ENCODE measurements around the gene TBRG4.

Gene TBRG4

DNA sequence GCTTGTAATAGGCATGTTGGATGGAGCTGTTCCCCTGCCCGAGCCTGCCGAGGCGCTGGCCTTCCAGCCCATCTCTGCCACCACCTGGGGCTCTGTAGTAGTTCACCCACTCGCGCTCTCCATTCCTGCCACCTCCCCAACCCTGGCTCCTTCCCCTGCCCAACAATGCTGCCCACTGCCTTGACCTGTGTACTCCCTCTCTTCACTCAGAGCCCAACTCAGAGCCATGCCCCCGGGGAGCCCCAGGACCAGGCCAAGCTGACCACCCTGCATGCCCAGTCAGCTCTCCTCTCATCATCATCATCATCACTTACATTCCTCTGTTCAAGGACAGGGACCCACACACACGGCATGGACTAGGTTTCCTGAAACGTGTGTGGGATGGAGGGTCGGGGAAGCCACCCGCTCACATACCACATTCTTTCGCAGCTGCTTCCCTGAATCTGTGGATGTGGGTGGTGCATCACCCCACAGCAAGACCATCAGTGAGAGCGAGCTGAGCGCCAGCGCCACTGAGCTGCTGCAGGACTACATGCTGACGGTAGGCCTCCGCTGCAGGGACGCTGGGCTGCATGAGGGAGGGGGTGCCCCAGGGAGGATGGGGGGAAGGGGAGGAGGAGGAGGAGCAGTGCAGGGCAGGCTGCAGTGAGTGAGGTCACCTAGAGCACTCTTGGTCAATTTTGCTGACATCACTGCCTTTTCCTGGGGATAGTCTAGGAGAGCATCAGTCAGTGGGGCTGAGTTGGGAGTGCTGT is 38.3 kb downstream of the TBRG4 start:
- no peak for DNase-seq

DNA sequence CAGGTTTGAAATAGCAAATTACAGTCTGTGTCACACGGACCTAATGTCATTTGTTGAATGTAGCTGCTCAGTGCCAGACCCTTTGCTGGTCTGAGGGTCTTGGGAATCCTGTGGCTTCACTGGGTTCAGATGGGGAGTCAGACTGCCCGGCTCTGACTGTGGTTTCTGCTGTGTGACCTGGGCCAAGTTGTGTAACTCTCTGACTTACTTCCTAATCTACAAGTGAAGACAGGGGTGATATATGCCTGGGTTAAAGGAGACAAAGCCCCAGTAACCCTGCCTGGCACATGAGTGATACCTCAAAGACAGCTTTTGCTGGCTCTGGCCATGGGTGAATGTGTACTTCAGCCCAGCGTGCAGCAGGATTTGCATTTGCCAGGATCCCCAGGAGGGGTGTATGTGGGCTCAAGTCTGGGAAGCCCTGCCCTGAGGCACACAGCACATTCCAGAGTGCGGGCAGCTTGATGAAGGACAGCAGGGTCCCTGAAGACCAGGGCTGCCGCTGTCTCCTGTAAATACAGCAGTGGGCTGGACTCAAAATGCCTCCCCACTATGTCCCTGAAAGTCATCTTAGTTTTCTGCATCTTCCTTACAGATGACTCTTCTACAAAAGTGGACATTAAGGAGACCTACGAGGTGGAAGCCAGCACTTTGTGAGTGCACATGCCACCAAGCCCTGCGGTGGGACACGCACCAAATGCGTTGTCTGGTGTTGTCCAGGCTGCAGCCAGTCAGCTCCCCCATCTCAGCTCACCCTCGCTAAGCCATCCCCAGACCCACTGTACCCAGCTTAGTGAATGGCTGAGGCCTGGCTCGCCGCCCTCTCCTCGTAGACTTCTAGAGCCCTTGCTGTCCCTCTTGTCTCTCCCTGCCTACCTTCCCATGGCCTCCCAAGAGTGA is 39.1 kb downstream of the TBRG4 start:
- DNase-seq: no peak

DNA sequence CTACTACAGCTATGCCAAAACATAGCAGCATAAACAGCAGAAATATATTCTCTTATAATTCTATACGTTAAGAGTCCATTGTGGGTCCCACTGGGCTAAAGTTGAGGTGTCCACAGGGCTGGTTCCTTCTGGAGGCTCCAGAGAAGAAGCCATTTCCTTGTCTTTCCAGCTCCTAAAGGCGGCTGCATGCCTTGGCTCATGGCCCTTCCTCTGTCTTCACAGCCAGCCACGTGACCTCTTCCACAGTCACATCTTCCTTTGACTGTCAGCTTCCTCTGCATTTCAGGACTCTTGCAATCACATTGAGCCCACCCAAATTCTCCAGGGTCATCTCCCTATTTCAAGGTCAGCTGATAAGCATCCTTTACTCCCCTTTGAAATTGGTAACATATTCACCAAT is 40.0 kb downstream of the TBRG4 start:
- no peak for DNase-seq

DNA sequence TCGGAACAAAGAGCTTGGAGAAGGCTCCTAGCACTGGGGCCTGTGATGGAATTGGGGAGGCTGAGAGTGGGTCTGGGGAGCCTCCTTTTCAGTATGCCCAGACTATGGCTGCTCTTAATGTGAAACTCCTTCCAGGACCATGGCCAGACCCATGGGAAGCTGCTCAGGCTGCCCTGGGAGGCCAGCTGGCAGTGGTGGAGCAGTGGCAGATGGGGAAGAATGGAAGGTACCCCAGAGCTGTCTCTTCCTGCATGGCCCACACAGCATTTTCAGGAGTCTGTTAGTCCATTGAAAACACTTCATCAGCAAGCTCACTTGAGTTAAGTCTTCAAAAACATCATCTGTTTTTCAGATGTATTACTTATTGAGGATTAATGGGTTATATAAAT is 41.2 kb downstream of the TBRG4 start:
- no peak for DNase-seq

DNA sequence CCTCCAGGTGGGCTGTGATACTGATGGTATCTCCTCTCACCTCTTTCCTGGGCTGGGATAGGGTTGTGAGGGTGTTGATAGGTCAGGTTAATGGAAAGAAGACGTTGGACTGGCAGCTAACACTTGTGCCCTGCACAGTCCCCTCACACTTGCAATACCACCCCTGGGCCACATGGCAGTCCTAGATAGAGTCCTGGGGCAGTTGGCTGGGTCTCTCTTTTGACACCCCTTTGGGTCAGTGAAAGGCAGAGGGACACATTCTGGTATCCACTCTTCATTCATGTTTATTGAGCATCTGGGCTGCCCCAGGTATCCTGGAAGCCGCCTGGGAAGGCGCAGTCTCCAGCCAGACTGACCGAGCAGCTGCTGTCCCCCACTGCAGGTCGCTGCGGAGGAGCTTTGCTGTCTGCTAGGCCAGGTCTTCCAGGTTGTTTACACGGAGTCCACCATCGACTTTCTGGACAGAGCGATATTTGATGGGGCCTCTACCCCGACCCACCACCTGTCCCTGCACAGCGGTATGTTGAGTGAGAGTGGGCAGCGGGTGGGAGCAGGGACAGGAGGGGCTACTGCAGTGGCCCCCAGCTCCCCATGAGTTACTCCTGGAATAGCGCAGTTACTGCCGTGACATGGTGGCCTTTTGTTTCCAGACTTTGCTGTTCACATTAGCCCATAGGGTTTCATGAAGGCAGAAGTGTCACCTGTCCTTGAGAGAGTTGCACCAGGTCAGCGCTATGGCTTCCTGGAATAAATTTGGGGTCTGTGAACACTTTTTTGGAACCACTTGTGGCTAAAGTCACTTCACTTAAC is 41.8 kb downstream of the TBRG4 start:
- no peak for DNase-seq

DNA sequence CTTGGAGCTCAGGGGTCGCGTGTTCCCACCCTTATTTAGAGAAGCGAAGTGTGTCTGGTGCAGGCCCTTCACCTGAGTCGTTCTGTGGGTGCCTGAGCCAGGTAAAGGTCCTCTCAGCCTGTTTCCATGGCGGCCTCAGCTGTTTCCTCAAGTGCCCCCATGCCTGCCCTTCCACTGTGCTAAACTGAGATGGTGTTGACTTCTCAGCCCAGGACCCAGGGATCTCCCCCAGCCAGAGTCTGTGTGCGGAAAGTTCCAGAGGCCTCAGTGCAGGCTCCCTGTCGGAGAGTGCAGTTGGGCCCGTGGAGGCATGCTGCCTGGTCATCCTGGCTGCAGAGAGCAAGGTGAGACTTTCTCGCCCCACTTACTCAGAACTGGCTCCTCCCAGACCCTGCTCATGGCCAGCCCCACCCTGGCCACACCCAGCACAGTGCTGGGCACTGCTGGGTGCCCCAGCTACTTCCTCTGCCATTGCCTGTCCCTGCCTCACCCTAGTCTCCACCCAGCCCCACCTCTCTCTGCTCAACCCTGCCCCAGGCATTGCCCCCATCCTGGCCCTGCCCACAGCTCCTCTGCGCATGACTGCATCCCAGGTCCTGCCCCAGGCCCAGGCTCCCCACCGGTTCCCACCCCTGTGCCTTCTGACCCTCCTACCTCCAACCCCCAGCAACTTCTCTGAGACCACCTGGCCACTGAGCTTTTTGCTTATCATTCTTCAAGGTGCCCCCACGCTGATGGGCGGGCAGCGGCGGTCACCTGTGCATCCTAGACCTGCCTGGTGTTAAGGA is 43.1 kb downstream of the TBRG4 start:
- no peak for DNase-seq

DNA sequence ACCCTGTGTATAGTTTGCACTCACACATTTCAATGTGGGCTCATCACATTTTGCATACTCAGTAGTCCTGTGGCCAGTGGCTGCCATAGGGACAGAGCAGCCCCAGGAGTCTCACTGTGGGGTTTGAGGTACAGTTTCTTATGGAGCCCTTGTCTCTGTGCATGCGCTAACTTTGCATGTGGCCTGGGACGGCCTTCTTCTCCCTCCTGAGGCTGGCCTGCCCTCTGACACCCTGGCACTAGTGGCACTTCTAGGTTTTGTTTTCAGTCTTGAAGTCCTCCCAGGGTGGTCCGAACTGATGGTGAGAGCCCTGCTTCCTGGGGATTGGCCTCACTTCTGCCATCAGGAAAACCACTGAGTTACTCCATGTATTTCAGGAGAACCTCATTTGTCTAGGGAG is 43.9 kb downstream of the TBRG4 start:
- DNase-seq: no peak

DNA sequence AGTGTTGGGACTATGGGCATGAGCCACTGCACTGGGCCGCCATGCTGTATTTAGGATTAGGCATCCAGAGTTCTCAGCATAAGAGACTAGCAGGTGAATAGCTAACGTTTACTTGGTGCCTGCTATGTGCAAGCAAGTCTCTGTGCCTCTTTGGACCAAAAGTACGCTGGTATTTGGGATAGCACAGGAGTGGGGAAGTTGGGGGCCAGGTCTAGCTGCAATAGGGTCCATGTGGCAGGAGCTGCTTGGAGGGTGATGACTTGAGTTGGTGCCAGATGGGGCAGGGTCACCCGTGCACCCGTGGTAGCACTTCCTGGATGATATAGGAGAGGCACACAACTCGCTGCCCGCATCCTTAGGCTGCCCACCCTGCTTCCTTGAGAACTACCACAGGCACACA is 45.1 kb downstream of the TBRG4 start:
- no peak for DNase-seq

DNA sequence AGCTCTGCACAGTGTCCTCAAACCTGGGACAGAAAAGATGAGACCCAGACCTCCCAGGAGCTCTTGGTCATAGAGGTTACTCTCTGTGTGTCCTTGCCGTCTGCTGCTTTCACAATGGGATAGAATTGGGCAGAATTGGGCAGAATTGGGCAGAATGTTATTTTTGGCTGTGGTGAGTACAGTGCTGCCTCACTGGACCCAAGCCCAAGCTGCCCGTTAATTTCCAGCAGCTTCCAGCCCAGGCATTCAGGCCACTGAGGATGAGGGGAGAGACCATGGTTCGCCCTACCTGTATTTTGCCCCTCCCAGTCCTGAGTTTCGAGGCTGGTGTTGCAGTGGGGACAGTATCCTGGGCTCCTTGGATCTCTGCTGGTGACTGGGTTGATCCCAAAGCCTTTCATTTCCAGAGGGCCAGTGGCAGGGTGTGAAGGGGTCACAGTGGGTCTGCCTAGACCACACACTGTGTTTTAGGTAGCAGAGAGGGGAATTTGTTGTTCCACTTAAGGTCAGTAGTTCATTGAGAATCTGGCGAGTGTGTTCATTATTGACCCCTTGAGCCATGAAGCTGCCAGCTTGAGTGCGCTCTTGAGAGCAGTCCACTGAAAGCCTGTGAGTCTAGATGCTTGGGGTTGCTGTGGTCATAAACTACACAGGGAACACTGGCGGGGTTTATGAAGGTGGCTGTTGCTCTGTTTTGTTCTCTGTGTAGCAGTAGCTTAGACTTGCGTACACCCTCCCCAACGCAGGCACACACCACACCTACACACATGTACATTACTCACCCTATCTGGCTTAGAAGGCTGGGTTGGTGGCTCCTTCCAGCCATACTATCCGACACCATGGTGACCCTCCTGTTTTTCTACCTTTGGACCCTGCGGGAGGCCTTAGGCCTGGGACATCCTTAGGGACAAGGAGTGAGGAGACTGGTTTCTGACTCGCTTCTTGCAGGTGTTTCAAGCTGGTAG is 46.2 kb downstream of the TBRG4 start:
- no peak for DNase-seq

DNA sequence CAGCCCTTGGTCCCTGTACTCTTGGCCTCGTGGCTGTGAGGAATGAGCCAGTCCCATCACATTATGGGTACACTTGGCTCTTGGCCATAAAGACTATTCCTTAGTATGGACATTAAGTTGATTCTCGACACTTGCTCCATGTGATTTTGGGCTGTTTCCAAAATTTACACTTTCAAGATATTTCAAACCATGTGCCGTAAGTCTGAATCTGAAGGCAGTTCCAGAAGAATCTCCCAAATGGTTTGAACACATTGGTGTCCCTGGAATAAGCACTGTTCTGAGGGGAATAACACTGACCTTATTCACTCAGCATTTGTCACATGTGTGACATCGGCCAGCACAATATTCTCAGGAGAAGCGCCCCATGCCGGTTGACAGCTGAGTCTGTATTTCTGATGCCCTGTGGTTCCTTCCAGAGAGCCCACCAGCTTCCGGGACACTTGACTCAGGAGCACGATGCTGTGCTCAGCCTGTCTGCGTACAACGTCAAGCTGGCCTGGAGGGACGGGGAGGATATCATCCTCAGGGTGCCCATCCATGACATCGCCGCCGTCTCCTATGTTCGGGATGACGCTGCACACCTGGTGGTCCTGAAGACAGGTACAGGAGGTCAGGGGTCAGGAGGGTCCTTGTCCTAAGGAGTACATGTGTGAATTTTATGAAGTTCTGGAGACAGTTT is 47.3 kb downstream of the TBRG4 start:
- DNase-seq: no peak

DNA sequence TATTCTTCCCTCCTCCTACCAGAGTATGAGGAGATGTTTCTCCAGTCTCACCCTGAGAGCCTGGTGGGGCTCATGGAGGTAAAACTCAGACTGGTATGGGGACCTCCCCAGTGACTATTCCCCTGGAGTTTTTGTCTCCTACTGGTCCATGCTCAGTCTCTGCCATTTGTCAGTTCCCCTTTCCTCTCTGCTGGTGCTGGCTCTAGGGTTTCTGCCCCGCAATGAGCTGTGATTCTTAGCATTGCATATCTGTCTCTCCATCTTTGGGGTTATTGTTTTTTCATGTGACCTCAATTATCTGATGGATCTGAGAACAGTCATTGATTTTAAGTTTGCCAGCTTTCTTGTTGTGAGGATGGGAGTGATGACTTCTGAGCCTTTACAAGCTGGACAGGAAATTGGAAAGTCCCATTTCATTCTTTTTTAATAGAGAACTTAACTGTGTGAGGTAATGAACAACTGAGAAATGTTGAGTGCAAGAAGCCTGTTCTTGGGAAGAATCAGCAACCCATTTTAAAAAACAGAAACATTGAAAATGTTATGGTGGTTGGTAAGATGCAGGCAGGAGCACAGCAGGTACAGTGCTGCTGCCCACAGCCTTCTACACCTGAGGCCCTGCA is 49.6 kb downstream of the TBRG4 start:
- DNase-seq: no peak

DNA sequence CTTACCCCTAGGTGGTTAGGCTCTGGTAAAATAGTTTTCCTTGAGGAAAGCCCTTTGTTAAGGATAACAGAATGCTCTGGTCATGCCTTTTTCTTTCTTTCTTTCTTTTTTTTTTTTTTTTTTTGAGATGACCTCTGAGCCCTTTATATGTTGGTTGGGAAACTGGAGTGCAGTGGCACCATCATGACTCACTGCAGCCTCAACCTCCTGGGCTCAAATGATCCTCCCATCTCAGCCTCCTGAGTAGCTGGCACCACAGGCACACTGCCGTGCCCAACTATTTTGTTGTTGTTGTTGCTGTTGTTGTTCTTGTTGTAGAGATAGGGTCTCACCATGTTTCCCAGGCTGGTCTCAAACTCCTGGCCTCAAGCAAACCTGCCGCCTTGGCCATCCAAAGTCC is 50.1 kb downstream of the TBRG4 start:
- DNase-seq: no peak

DNA sequence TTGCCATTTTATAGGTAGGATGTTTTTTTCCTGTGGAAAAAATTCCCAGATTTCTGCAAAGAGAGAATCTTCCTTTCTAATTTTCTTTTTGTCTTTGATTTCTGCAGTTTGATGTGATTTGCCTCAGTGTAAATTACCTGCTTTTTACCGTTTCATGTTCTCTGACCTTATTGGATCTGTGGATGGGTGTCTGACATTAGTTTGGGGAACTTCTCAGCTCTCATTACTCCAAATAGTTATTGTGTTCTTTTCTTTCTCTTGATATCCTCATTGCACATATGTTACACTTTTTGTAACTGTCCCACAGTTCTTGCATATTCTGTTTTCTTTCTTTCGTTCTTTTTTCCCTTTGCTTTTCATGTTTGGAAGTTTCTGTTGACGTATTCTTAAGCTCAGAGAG is 51.2 kb downstream of the TBRG4 start:
- DNase-seq: no peak

DNA sequence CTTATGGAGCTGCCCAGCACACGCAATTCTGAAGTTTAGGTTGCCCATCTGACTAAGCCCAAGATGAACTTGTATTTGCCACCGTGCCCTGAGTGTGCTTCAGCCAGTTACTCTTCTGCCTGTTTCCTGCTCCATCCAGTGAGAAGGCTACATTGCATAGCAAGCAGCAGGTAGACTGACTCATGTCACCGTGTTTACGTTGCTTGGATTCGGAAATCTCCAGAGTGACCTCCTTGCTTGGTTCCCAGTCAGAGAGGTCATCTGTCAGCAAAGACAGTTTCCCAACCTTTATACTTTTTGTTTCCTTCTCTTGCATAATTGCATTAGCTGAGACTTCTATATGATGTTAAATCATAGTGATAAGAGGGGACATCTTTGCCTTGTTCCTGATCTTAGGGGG is 53.6 kb downstream of the TBRG4 start:
- DNase-seq: no peak

DNA sequence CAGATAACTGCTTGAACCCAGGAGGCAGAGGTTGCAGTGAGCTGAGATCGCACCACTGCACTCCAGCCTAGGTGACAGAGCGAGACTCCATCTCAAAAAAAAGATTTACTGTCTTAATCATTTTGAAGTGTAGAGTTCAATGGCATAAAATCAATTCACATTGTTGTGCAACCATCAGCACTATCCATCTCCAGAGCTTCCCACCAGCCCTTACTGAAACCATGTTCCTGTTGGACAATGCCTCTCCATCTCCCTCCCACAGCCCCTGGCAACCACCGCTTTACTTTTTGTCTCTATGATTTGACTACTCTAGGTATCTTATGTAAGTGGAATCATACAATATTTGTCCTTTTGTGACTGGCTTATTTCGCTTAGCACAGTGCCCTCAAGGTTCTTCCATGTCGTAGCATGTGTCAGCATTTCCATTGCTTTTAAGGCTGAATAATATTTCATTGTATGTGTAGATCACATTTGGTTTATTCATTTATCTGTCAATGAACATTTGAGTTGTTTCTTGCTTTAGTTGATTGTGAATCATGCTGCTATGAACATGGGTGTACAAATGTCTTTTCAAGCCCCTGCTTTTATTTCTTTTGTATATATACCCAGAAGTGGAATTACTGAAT is 55.8 kb downstream of the TBRG4 start:
- DNase-seq: no peak

DNA sequence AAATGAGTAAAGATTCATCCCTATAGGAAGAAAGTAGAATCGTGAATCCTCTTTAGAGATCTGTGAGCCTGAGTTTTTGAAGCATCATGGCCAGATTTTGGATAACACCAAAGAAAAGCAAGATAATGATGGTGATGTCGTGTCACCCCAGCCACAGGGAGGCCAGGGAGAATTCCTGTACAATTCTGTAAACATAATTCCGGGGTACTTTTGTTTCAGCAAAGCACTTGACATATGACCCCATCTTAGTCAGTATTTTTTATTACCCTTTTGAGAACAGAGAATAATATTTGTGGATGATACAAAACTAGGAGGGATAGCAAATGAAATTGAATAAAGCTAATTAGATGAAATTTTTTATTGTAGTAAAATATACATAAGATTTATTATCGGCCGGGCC is 56.5 kb downstream of the TBRG4 start:
- DNase-seq: no peak

DNA sequence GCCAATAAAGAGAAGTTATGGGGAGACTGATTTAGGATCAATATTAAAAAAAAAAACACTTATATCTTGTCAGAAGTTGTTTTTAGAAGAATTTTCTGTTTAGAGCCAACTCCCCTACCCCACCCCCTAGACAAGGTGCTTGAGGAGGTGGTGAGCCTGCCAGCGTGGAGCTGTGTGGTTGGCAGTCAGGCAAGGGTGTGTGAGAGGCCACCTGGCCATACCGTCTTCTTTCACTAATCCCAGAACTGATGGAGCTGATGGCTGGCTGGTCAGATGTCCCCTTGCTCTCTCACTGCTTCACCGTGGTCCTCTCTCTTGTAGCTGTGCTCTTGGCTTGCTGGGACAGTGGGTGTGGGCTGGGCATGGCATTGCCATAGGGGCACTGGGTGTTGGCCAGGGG is 57.1 kb downstream of the TBRG4 start:
- no peak for DNase-seq

DNA sequence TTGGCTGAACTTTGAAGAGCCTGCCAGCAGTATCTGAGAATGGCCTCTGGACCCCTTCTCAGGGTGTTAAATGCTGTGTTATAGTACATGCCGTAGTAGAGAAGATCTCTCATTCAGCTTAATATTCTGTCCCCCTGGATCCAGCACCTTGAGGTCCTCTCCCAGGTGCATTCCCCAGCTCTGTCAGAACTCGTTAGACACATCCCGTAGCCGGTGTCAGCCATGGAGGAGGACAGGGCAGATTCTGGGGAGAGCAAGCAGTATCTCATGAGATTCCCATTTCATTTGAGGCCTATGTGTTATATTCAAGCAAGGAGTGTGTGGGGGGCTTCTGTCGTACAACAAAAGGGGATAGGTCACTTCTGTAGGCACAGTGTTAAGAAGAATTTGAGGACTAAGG is 57.6 kb downstream of the TBRG4 start:
- no peak for DNase-seq

DNA sequence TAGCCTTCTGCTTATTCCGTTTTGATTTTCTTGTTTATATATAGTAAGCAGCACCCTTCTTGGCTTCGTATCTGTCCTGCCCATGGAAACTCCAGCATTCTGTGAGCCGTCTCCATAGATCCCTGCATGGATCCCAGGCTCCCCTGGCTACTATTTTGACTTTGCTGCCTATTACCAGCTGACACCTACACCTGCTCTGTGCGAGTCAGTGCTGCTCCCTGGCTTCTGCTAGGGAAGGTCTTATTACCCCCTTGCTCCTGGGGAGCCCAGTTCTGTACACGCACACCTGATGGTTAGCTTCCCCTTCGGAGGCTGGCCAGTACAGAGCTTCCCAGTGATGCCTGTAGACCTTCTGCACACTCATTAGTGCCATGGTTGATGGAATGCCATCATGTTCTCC is 58.1 kb downstream of the TBRG4 start:
- DNase-seq: no peak

DNA sequence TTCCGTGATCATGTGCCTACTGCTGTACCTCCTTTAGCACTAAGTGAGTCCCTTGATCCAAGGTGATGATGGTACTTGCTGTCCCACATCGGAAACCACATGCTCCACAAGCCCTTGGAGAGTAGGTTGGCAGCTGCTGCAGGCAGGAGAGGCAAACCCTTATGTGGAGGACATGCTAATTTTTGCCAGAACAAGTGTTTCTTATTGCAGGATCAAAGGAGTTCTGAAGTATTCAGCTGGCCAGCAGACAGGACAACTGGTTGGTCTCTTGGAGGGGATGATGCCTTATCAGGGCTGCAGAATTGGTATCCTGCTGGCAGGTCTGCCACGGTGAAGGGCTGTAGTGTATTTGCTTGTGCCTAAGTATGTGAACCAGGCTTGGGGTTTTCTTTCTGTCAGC is 59.5 kb downstream of the TBRG4 start:
- no peak for DNase-seq

Measured in NCI-H146 (cell line).